GM21737 (cell line): ENCODE data around the gene PRKCA.
"Not testable (repeated sequence)": the region's sequence is repeated elsewhere in the genome, so short reads cannot be mapped to it uniquely, and the experiment has no call there.

Experiments used
- ATAC-seq: cut with Tn5 transposase; IDR thresholded peaks from one replicate; pipeline ENCODE4 v1.9.1; 2021; ENCODE audit warnings: mild to moderate bottlenecking, moderate library complexity; ENCODE audit not compliant: unreplicated experiment

Gene PRKCA

GRCh38 chr17:66322764-66323163 is 20.4 kb downstream of the PRKCA start:
- ATAC-seq = no peak

DNA sequence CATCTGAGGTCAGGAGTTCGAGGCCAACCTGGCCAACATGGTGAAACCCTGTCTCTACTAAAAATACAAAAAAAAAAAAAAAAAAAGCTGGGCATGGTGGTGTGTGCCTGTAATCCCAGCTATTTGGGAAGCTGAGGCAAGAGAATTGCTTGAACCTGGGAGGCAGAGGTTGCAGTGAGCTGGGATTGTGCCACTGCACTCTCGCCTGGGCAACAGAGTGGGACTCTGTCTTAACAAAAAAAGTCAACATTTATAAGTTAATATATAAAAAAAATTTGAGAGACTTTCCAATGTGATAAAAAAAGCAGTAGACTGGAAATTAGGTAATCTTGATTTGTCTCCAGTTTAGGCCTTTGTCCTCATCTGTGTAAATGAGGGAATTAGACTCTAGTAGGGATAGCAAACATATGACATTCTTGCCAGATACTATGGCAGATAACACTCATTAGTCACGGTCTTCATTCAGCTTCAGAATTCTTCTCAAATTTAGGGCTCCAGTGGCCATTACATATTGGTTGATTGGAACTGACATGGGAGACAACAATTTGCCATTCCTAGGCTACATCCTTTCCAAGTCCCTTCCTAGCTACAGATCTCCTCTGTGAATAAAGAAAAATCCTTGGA is 22.1 kb downstream of the PRKCA start:
- ATAC-seq = not testable (repeated sequence)

DNA sequence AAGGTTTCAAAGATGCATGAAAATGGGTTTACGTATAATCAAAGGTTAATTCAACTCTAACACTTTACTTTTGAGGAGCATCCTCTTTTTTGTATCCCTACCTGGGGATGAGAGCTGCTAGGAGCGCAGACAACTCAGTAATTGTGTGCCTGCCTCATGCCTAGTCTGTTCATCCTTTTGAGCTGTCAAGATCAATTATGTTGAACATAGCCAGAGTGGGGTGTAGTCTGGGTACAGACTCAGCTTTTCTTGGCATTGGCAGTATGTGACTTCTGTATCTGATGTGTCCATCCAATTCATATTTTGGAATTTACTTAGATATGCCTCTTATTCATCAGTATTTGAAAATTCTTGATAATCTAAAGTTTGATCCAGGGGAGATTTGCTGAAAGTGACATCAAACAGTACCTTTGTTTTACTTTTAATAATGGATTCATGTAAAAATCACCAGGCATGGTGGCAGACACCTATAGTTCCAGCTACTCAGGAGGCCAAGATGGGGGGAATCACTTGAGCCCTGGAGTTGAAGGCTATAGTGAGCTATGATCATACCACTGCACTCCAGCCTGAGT is 24.1 kb downstream of the PRKCA start:
- no peak for ATAC-seq

DNA sequence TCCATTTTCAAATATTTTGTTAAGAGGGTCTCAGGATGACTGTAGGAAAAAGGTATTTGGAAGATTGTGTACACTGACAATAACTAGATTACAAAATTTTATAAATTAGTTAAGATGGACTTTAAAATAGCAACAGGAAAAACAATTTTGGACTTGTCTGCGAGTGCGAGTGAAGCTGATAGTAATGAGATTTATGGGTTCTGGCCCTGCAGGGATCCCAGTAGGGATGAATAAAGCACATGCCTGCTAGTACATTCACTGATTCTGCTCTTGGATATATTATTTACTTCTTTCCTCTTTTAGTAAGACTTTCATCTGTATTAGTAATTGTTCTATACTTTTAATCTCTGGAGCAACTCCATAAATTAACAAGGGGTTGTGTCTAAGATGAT is 28.2 kb downstream of the PRKCA start:
- ATAC-seq = no peak

DNA sequence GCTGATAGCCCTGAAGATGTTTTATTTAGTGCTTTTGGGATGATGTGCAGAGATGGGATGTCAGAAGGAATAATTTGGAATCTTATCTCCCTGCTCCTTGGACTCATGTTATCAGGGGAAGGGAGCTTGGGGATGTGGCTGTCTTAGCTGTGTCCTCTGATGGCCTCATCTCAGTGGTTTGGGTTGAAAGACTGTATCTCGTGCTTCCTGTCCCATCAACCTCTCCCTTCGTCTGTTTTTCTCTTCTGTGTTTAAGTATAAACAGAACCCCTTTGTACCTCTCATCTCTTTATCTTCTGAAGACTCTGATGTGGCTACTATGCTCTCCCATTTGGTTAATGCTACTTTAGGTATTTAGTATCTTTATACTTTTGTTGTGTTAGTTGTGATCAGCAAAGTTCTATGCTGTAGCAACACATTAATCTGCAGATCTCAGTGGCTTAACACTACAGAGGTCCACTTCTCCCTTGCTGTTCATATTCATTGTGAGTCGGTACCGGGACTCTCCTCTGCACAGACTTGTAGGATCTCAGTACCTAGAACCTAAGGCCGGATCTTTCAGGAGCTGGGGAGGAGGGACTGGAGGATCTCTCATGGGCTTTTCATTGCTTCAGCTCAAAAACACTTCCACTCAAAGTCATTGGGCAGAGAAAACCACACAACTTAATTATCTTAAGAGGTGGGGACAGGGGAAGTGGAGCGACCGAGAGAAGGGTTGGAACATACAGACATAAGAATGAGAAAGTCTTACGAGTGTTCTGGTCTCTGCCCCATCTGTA is 28.8 kb downstream of the PRKCA start:
- ATAC-seq = no peak

- no peak for ATAC-seq
Measured at GRCh38 chr17:66335797-66336196, 33.4 kb downstream of the PRKCA start.

- no peak for ATAC-seq
Measured at GRCh38 chr17:66337268-66337667, 34.9 kb downstream of the PRKCA start.

DNA sequence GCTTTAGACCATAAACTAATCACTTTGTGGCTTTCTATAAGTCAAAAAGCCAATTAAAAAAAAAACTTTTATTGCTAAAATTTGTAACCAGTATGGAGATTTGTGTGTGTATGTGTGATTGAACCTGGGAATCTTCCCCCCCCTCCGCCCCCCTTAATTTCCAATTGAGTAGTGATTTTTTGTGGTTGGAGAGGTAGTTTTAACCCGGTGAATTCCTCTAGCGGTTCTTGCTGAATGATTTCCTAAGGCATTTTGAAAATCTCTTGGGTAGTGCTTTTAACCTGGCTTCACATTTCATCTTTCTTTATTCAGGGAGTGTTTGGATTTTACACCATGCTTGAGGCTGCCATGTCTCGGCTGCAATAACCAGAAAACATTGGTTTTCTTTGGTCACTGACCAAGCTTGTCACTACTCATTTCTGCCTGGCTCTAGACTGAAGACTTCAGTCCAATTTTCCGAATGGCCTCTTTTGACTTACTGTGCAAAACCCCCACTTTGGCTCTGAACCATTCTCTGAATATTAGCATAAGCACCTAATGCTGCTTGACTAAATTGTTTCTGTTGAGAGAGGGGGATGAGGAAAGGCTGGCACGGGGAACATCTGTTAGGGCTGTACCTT is 35.6 kb downstream of the PRKCA start:
- ATAC-seq = no peak

- no peak for ATAC-seq
Measured at GRCh38 chr17:66338937-66339336, 36.5 kb downstream of the PRKCA start.

GRCh38 chr17:66339561-66339960 is 37.1 kb downstream of the PRKCA start:
- no peak for ATAC-seq

DNA sequence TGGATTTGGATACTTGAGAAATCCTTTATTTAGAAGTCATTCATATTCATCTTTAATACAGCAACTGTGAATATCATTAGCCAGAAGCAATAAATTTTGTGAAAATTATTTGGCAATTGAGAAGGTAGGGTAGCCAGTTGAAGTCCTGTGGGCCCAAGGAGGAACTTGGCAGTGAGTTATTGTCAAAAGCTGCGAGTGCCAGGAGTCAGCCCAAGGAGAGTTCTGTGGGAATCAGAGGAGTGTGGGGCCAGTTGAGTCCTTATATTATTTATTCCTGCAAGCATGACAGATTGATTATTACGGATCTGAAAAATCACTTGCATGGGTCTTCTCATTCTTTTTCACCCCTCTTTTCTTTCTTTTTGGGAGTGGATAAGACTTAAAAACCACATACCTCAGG is 38.3 kb downstream of the PRKCA start:
- no peak for ATAC-seq

DNA sequence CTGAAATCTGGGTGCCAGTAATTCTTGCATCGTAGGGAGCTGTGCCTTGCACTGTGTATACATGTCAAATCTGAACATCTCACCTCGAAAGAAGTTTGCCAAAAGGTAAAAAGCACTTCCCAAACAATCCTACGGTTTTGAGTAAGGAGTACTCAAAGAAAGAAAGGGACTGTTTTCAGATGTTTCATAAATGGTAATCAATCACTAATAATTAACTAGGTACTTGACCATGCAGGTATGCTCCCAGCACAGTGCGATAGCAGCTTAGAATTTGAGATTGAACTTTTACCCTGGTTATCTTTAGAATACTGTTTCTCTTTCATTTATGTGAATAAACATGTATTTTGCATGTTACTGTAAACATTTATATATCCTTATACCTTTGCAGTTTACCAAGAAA is 39.0 kb downstream of the PRKCA start:
- no peak for ATAC-seq

DNA sequence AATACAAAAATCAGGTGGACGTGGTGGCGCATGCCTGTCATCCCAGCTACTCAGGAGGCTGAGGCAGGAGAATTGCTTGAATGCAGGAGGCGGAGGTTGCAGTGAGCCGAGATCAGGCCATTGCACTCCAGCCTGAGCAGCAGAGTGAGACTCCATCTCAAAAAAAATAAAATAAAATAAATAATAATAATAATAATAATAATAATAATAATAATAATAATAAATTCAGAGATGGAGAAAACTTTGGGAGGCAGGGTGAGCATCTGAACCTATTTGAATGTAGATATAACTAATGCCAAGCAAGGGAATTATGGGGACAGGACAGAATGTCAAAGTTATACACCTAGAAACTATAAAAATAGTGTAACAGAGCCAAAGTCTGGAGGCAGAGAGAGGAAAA is 39.9 kb downstream of the PRKCA start:
- ATAC-seq = not testable (repeated sequence)

GRCh38 chr17:66343531-66344078 is 41.2 kb downstream of the PRKCA start:
- ATAC-seq = no peak

DNA sequence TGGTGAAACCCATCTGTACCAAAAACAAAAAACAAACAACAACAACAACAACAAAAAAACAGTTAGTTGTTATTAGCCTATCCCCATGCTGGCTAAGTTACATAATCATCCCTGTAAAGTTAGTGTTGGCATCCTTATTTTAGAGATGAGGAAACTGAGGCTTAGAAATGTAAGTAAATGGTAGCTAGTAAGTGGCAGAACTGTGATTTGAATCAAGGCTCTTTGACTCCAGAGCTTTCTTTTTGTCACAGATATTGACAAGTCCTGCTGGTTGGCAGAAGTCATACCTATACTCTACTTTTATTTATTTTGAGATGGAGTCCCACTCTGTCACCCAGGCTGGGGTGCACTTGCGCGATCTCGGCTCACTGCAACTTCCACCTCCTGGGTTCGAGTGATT is 42.1 kb downstream of the PRKCA start:
- ATAC-seq = no peak

- ATAC-seq = no peak
Measured at GRCh38 chr17:66345264-66345663, 42.9 kb downstream of the PRKCA start.

DNA sequence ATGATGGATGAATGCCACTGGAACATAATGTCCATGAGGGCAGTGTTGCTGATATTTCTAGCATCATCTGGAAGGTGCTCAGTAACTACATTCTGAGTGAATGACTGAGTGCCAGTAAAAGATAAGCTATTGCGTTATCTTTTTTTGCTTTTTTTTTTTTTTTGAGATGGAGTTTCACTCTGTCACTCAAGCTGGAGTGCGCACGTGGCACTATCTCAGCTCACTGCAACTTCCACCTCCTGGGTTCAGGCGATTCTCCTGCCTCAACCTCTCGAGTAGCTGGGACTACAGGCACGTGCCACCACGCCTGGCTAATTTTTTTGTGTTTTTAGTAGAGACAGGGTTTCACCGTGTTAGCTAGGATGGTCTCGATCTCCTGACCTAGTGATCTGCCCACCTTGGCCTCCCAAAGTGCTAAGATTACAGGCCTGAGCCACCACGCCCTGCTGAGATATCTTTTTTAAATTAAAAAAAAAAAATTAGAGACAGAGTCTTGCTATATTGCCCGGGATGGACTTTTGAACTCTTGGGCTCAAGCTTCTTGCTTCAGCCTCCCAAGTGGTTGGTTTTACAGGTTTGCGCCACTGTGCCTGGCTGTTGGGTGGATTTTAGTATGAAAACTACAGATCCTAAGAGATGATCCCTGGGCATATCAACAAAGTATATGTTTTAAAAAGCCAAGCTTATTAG is 43.7 kb downstream of the PRKCA start:
- ATAC-seq = not testable (repeated sequence)

DNA sequence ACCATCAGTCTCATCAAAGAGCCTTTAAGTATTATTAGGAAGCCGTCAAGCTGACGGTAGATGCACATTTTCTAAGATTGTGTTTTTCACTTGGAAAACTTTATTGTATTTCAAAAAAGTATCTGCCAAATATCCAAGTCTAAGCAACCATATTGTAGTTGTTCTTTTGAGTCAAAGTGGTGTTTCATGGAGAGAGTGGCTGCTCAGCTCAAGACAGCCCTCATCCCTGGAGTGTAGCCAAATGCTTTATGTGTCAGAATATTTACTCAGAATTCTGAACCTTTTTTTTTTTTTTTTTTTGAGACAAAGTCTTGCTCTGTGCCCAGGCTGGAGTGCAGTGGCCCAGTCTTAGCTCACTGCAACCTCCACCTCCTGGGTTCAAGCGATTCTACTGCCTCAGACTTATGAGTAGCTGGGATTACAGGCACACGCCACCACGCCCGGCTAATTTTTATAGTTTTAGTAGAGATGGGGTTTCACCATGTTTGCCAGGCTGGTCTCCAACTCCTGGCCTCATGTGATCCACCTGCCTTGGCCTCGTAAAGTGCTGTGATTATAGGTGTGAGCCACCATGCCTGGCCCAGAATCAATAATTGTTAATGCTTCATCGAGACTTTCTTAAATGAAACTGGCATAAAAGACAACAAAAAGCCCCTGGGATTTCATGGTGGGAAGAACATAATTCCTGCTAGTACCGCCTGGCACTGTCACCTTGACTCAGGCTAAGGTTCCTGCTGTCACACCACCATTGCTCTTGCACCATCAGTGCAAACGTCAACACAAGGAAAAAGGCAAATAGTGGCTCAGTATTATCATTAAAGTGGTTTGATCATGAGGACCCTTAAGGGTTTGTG is 45.5 kb downstream of the PRKCA start:
- no peak for ATAC-seq

GRCh38 chr17:66348584-66349165 is 46.3 kb downstream of the PRKCA start:
- no peak for ATAC-seq
